ENCODE results near the gene C1R. TPM values are rescaled to one million over a fixed set of nuclear protein-coding genes. Genes with fewer than 3 reads are reported as not detected.

Gene C1R
- total and polyA plus RNA-seq, 2 of the 8 experiments (the other 6 are each of a cell fraction or from before 2014, with no cell fraction given): 6.9 to 16.3 TPM

DNA sequence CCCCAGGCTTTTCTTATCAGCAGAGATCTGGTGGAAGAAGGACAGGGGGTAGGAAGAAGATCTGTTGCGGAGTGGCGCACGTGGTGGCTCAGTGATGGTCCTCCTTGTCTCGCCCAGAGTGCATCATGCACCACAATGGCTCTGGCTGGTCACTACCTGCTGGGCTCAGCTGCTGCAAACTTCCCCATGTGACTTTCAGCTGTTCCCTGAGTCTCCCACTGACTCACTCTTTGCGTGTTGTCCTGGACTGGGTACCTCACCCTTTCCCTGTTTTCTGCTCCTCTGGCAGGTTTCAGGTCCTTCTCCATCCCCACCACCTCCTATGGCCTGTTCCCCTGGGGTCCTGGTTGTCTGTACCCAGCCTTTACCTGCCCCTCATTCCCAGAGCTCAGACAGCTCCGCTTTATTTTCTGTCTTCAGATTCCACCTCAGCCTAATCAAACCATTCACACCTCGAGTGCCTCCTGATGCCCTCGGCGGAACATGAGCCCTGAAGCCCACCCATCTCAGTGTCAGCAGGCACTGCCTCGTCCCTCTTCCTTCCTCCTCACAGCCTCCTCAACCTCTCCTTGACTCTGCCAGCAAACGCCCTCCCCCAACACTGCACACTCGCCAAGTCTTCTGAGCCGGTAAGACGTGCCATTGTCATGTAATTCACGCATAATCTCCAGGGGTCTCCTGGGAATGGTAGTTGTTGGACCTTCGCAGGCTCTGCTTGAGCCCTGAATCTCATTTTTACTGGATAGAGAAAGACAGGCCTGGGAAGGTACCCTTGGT is 1.8 kb downstream of the C1R start:
- Histone ChIP-seq H3K9me3 (ENCODE audit: insufficient read depth in 2 of 2, low read depth in 1 of 2, low read length in 1 of 2) (no peaks in the 10 kb centered on the region), H2AK5ac (ENCODE audit: low read depth, low read length) (no peak overlapping the region), H3K36me3 (ENCODE audit: control insufficient read depth in 2 of 4, insufficient read depth in 4 of 4, low read length in 3 of 4) (no peaks in the 10 kb centered on the region; a peak in 1 of 8 replicates), H3K27me3 (replicated peaks in 1 of 4; ENCODE audit: control insufficient read depth in 3 of 4, extremely low read depth in 1 of 4, insufficient read depth in 3 of 4, low read length in 3 of 4) (no peaks in the 10 kb centered on the region; a peak in 1 of 7 replicates), H3K79me2 (ENCODE audit: control insufficient read depth in 1 of 2, insufficient read depth in 2 of 2, low read length in 2 of 2) (no peaks in the 10 kb centered on the region), H2BK5ac (ENCODE audit: low read depth, low read length) (peak overlapping the region; percentile 49), H2BK15ac (ENCODE audit: low read length) (peak overlapping the region; percentile 97; the same call in 1 of the 2 replicates), H3K4me1 (replicated peaks in 1 of 4; ENCODE audit: control insufficient read depth in 3 of 4, insufficient read depth in 4 of 4, low read length in 3 of 4) (peaks cover 7 to 21% (median 16%) of the 10 kb centered on the region in 4 experiments), H3K23me2 (ENCODE audit: low read depth, low read length) (peaks cover 2% of the 10 kb centered on the region; the same call in 1 of the 2 replicates), H3K4me2 (ENCODE audit: insufficient read depth in 1 of 2, low read depth in 2 of 2, low read length in 2 of 2) (peak overlapping the region; percentile 45 to 84), H3K4me3 (ENCODE audit: extremely low read depth in 1 of 4, insufficient read depth in 2 of 4, low read depth in 3 of 4, low read length in 4 of 4) (peak overlapping the region in 1 of 4 experiments; percentile 28; a peak in 1 of 8 replicates), H2BK20ac (ENCODE audit: low read length) (peak overlapping the region; percentile 87; the same call in 1 of the 2 replicates), H2AFZ (ENCODE audit: low read length) (peak overlapping the region; percentile 21; the same call in 1 of the 2 replicates), H2BK12ac (ENCODE audit: low read depth, low read length) (peak overlapping the region; percentile 98), H3K9ac (replicated peaks in 1 of 4; ENCODE audit: extremely low read depth in 1 of 4, low read depth in 3 of 4, low read length in 3 of 4) (peak overlapping the region in 1 of 4 experiments; percentile 24; a peak in 1 of 7 replicates), H3K18ac (ENCODE audit: extremely low read depth, low read length) (peak overlapping the region; percentile 88), H3K4ac (replicated peaks; ENCODE audit: insufficient read length, low read depth, low read length) (no peak overlapping the region), H4K8ac (ENCODE audit: extremely low read depth, insufficient read depth, low read length) (peak overlapping the region; percentile 1; the same call in 1 of the 2 replicates), H3K56ac (replicated peaks; ENCODE audit: insufficient read length, low read depth, low read length) (no peak overlapping the region), H4K5ac (ENCODE audit: insufficient read length, low read depth, low read length) (peak overlapping the region; percentile 7), H4K91ac (replicated peaks; ENCODE audit: insufficient read length, low read length) (peak overlapping the region; percentile 35), H3K14ac (ENCODE audit: insufficient read length) (no peak overlapping the region), H3K27ac (ENCODE audit: low read depth, low read length) (no peak overlapping the region), H3K23ac (ENCODE audit: insufficient read length) (no peak overlapping the region), H4K20me1 (replicated peaks in 1 of 2; ENCODE audit: control insufficient read depth in 1 of 2, insufficient read depth in 2 of 2, low read length in 2 of 2) (peaks cover 0 to under 1% of the 10 kb centered on the region in 2 experiments), H2BK120ac (replicated peaks; ENCODE audit: low read depth, low read length) (no peak overlapping the region), H3K79me1 (ENCODE audit: low read depth, low read length) (no peaks in the 10 kb centered on the region)
- WGBS, 2 experiments (ENCODE audit: extremely low coverage in 1 of 2, insufficient coverage in 1 of 2, insufficient read length in 1 of 2, insufficient replicate concordance in 2 of 2, low coverage in 1 of 2, low lambda C conversion rate in 2 of 2, missing lambda C conversion rate in 1 of 2): 69% methylated on average over 16 of the region's 16 CpGs; no CpG with 5 or more reads in 1 of the 2 experiments
- DNase-seq (ENCODE audit: low read depth in 1 of 2, low spot score in 2 of 2) (no peak), FAIRE-seq (peak; percentile 83)
- ChIA-PET POLR2A (ENCODE audit: partially characterized antibody) (interaction anchor here (0.7 to 2.6 kb wide), 11 partner anchors 9 to 165 kb away, joined by 3 to 14 read pairs (median 3); partner anchors contain the start of genes C12orf57, C1RL and RNU7-1), CTCF (ENCODE audit: partially characterized antibody) (interaction anchor here (1.0 to 4.3 kb wide), 15 partner anchors 10 to 128 kb away, joined by 3 to 34 read pairs (median 5); partner anchors contain the start of genes C1RL and C1S)
- no peak for TF ChIP-seq SIRT6 (IDR thresholded peaks at IDR 0.05; ENCODE audit: low read length)
- no peak for TF ChIP-seq JUN (IDR thresholded peaks at IDR 0.05; ENCODE audit: low read depth, low read length)
- TF ChIP-seq CTBP2 (IDR thresholded peaks at IDR 0.05; ENCODE audit: borderline replicate concordance, insufficient read depth, insufficient read length, low read length): no peak
- TF ChIP-seq SIX5 (IDR thresholded peaks at IDR 0.05; ENCODE audit: low read depth, low read length): 0 out of 2 replicates have a peak, but pooled peaks have one; percentile 11
- TF ChIP-seq SP1 (IDR thresholded peaks at IDR 0.05; ENCODE audit: low read depth, low read length): 0 out of 2 replicates have a peak, but pooled peaks have one; percentile 53
- no peak for TF ChIP-seq SP4 (IDR thresholded peaks at IDR 0.05; ENCODE audit: low read length)
- peak; percentile 76 for TF ChIP-seq E2F6 (IDR thresholded peaks at IDR 0.05)
- TF ChIP-seq POU5F1 (IDR thresholded peaks at IDR 0.05; ENCODE audit: low read depth, low read length): peak; percentile 97
- TF ChIP-seq, protein P1, sequence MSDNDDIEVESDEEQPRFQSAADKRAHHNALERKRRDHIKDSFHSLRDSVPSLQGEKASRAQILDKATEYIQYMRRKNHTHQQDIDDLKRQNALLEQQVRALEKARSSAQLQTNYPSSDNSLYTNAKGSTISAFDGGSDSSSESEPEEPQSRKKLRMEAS (IDR thresholded peaks at IDR 0.05): peak; percentile 52; the same call in 1 of the 2 replicates
- TF ChIP-seq CREB1 (IDR thresholded peaks at IDR 0.05): peak; percentile 44; the same call in 1 of the 2 replicates
- TF ChIP-seq RFX5 (IDR thresholded peaks at IDR 0.05; ENCODE audit: borderline replicate concordance, low read depth, low read length): no peak
